Neutrophil (primary cell): ENCODE data around the gene GMPS.
A peak's percentile ranks its signal among the peaks of the same experiment; 100 is the strongest.
"Not testable (repeated sequence)": the region's sequence is repeated elsewhere in the genome, so short reads cannot be mapped to it uniquely, and the experiment has no call there.

Experiments used
- H3K27ac ChIP-seq: fragments of 200-600 bp; sonication (generic); 2 replicates; pipeline ENCODE4 v1.5.1; 2016; ENCODE audit warnings: mild to moderate bottlenecking, moderate library complexity
- H3K27me3 ChIP-seq: fragments of 200-600 bp; sonication (generic); 2 replicates; pipeline ENCODE4 v1.6.0; 2016; ENCODE audit warnings: mild to moderate bottlenecking
- H3K36me3 ChIP-seq: fragments of 200-600 bp; sonication (generic); 2 replicates; pipeline ENCODE4 v1.5.1; 2017
- H3K4me1 ChIP-seq, 2 experiments: fragments of 200-600 bp in 1 of 2; sonication (generic) in 1 of 2; 1 replicate in 1 of 2; 2 replicates in 1 of 2; pipeline versions ENCODE4 v1.5.1 to v1.6.1; 2013 to 2016; ENCODE audit warnings: low read depth in 1 of 2, low read length in 1 of 2, mild to moderate bottlenecking in 1 of 2, moderate library complexity in 1 of 2; ENCODE audit not compliant: control insufficient read depth in 1 of 2, insufficient read depth in 1 of 2
- H3K4me3 ChIP-seq, 2 experiments: fragments of 200-600 bp in 1 of 2; sonication (generic) in 1 of 2; 1 replicate in 1 of 2; 2 replicates in 1 of 2; pipeline ENCODE4 v1.5.1; 2013 to 2016; ENCODE audit warnings: low read depth in 1 of 2, low read length in 1 of 2, mild to moderate bottlenecking in 1 of 2, moderate library complexity in 1 of 2
- H3K9me3 ChIP-seq: fragments of 200-600 bp; sonication (generic); 2 replicates; pipeline ENCODE4 v1.5.1; 2016
- TF ChIP-seq, protein P1 (sequence below): fragments of 200-600 bp; sonication (generic); IDR thresholded peaks from 2 replicates; pipeline ENCODE4 v1.5.1; 2016; ENCODE audit warnings: antibody characterized with exemption

The GMPS gene

GRCh38 chr3:155847993-155848392, 22.5 kb upstream of the GMPS start:
- Histone ChIP-seq H3K4me1 (peaks cover 15 to 16% of the 10 kb centered on the region in 2 experiments), H3K4me3 (no peak overlapping the region), H3K27me3 (no peaks in the 10 kb centered on the region), H3K36me3 (no peaks in the 10 kb centered on the region), H3K9me3 (no peaks in the 10 kb centered on the region), H3K27ac (no peak overlapping the region)
- TF ChIP-seq, protein P1, sequence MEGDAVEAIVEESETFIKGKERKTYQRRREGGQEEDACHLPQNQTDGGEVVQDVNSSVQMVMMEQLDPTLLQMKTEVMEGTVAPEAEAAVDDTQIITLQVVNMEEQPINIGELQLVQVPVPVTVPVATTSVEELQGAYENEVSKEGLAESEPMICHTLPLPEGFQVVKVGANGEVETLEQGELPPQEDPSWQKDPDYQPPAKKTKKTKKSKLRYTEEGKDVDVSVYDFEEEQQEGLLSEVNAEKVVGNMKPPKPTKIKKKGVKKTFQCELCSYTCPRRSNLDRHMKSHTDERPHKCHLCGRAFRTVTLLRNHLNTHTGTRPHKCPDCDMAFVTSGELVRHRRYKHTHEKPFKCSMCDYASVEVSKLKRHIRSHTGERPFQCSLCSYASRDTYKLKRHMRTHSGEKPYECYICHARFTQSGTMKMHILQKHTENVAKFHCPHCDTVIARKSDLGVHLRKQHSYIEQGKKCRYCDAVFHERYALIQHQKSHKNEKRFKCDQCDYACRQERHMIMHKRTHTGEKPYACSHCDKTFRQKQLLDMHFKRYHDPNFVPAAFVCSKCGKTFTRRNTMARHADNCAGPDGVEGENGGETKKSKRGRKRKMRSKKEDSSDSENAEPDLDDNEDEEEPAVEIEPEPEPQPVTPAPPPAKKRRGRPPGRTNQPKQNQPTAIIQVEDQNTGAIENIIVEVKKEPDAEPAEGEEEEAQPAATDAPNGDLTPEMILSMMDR: no peak

- H3K36me3 ChIP-seq, H3K27me3 ChIP-seq, H3K27ac ChIP-seq, H3K4me3 ChIP-seq, H3K9me3 ChIP-seq: not testable (repeated sequence)
- peaks cover 25 to 28% of the 10 kb centered on the region in 2 experiments for H3K4me1 ChIP-seq
Measured at GRCh38 chr3:155849404-155849803, 21.0 kb upstream of the GMPS start.

DNA sequence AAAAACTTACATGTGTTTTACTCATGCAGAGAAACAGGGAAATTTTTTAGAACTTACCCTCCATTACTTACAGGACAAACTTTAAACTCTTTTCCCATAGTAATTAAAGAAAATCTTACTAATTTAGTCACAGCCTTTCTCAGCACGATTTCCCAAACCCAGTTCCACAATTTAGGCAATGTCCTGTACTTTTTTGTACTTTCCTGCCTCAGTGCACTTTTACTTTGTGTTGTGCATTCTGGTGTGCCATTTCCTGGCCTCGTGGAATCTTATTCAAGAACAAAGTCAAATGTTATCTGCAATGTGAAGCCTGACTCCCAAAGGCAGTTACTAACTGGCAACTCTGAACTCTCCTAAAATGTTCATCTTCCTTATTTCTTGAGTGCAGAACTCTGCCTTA, 18.1 kb upstream of the GMPS start:
- Histone ChIP-seq H3K27ac (no peak overlapping the region), H3K4me1 (peaks cover 31 to 34% of the 10 kb centered on the region in 2 experiments), H3K27me3 (no peaks in the 10 kb centered on the region), H3K4me3 (peak overlapping the region in 1 of 2 experiments; percentile 90), H3K9me3 (no peaks in the 10 kb centered on the region), H3K36me3 (no peaks in the 10 kb centered on the region)
- TF ChIP-seq, protein P1: no peak

- Histone ChIP-seq H3K9me3 (no peaks in the 10 kb centered on the region), H3K4me3 (peak overlapping the region; percentile 90 to 96), H3K36me3 (no peaks in the 10 kb centered on the region), H3K27me3 (no peaks in the 10 kb centered on the region), H3K4me1 (peaks cover 31 to 34% of the 10 kb centered on the region in 2 experiments), H3K27ac (peak overlapping the region; percentile 91)
- TF ChIP-seq, protein P1: no peak
Measured at GRCh38 chr3:155853214-155854140, 17.0 kb upstream of the GMPS start.

DNA sequence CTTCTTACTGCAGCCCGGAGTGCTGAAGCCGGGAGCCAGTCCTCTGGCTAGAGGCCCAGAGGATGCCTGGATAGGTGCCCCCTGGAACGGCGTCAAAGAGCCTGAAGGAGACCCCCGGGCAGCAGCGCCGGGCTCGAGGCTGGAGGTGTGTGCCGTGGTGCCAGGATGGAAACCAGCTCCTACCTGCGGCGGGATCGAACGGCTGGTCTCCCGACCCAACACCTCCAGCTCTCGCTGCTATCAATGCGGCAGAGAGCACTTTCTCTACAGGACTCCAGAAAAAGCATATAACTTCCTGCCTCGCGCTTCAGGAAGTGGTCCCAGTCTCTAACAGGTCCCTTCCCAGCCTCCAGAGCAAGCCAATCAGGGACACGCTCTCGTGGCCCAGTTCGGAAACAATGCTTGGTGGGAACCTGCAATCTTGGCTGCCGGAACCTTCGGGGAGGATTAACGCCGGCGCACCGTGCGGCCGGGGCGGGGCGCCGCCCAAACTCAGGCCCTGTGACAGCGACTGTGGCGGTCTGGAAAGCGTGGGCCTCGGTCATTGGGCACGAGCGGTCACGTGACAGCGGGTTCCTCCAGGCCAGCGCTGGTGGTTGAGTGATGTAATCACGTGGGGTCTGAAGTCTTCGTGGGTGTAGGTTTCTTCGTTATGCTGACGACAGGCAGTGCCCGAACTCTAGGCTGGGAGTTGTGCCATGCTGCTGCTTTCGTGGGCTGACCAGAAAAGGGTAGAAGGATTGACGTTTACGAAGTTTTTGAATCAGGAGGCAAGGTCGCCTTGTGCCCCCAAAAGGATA, 16.1 kb upstream of the GMPS start, which contains the start of gene SLC33A1:
Gene SLC33A1, minus strand, starts transcription at position 287 of the 800 bp plus-strand sequence. CDS start 430 bp downstream, outside the sequence.
- H3K36me3 ChIP-seq: no peaks in the 10 kb centered on the region

More for the DNA sequence above, 16.1 kb upstream of the GMPS start, which contains the start of gene SLC33A1:
- Histone ChIP-seq H3K27me3 (no peaks in the 10 kb centered on the region), H3K27ac (peak within 1 kb of the TSS; percentile 91), H3K4me3 (peak within 1 kb of the TSS; percentile 90 to 96), H3K9me3 (no peaks in the 10 kb centered on the region), H3K4me1 (peaks cover 31 to 34% of the 10 kb centered on the region in 2 experiments)
- TF ChIP-seq, protein P1: peak; percentile 24
